GM21528 (cell line): Measurements from ENCODE around the gene COL1A2.

ENCODE experiments used
- ATAC-seq: cut with Tn5 transposase; IDR thresholded peaks from one replicate; pipeline ENCODE4 v1.9.1; 2021; ENCODE audit warnings: mild to moderate bottlenecking, moderate library complexity; ENCODE audit not compliant: unreplicated experiment, low FRiP score

The COL1A2 gene

DNA sequence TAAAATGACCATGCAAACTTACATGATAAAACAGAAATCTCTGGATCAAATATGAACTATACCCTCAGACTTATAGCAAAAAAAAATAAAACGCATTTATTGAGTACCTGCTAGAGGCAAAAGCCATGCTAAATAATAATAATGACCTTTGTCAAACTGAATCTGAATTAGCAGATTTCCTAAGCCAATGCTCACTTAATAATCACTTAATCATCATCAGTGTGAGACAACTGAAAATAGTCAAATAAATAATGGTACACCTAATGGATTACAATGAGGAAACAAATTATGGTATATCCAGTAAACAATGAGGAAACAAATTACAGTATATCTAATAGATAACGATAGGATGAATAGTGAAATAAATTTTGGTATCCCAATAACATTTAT lies 37.6 kb downstream of the COL1A2 start:
- ATAC-seq, result no peak

DNA sequence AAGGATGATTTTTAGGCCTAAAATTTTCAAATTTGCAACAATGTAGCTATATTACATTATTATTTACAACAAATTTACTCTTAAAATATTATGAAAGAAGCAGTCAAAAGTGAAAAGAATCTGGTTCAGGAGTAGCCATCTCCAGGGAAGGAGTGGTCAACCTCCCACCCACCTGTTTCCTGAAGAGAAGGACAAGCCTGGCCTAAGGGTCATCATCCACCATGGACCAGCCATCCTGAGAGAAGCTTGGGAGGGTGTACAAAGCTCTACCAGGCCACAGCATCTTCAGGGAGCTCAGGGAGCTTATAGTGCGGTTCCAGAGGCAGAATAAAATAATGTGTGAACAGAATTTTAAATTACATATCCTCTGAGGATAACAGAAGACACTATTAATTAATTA lies 38.1 kb downstream of the COL1A2 start:
- no peak for ATAC-seq

DNA sequence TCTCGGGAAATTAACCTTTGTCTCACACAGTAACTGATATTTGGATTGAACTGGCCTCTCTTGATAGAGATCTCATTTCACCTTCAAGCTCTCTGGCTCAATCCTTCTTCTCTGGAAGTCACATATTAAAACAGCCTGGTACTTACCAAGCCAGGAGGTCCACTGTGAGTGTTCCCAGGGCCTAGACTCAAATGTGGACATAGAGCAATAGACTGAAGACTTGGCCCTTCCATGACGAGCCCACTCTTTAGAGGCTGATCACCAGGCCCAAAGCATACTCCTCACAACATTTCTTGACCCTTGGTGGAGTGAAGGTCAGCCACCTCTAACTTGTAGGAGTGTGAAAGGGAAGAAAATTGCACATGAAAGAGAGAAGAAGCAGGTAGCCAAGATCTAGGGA lies 38.5 kb downstream of the COL1A2 start:
- no peak for ATAC-seq

GRCh38 chr7:94434042-94434441 lies 39.3 kb downstream of the COL1A2 start:
- no peak for ATAC-seq

DNA sequence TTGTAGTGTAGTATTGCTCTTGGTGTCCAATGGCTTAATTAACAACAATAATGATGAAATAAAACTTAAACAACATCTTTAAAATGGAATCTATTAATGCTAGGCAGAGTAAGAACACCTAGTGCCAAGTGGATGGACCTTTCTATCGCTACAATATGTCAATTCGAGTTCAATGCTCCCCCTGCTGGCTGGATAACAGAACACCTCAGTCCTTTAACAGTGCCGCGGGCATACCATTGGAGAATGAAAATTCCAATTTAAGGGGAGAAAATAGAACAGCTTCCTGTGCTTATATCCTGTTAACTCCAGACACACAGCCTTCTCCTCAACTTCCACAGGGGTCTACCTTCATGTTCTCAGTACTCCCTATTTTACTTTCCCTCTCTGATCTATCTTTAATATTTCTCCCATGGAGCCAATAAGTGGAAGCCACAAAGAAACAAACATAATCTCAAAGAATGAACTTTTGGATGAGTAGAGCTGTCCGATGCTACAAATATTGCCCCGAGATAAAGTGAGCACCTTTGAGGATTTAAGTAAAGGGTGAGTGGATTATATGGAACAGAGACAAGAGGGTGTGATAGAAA lies 41.4 kb downstream of the COL1A2 start:
- ATAC-seq, result peak; percentile 98

DNA sequence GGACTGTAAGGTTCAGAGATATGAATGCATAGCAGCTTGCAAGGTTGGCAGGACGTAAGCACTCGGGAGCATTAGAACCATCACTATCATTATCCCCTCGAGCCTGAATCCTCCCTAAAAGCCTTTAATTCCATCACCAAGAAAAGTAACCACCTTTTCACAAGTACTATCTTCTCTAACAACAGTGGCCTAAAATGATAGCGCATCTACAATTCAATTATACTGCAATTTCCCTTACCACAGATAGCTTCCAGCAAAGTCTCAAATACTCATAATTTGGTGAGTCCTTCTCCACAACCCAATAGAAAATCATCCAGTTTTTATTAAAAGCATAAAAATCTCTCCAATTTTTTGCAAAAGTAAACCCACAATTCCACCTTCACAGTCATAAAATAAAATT lies 42.0 kb downstream of the COL1A2 start:
- no peak for ATAC-seq

GRCh38 chr7:94439893-94440381 lies 45.2 kb downstream of the COL1A2 start:
- ATAC-seq, result no peak

- no peak for ATAC-seq
These were observed 45.9 kb downstream of the COL1A2 start for GRCh38 chr7:94440451-94441039.

- ATAC-seq, result no peak
These were observed 46.4 kb downstream of the COL1A2 start for GRCh38 chr7:94441138-94441537.

DNA sequence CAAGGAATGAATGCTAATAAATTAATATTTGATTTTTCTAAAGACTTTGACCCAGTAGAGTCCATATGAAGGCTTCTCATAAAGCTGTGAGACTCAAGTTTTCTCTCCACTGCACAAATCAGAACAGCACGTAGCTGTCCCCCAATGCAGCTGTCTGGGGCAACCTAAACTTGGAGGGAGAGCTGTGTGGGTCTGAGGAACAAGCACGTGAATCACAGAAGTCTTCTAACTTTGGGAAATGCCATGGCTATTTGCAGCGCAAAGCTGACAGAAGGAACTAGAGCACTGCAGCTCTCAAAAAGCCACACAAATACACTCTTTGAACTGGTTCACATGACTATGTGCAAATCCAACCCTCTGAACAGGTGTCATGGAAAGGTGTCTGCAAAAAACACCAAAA lies 47.9 kb downstream of the COL1A2 start:
- ATAC-seq, result no peak

DNA sequence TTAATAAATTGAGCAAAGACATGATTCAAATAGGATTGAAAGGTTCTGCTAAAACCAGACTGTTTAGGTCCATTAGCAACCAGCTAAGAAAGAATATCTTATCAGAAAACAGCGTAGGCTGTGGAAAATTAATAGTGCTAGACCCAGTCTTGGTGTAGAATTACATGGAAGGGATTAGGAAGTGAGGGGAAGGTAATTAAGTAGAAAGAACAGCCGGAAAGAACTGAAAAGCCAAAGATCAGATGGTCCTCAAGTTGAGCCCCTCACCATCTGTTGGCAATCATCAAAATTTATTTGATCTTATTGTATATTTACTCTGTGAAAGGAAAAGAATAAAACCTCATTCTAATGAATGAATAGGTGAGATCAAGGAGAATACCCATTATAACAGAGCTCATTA lies 50.1 kb downstream of the COL1A2 start:
- no peak for ATAC-seq

GRCh38 chr7:94445696-94446194 lies 51.0 kb downstream of the COL1A2 start:
- ATAC-seq, result no peak

GRCh38 chr7:94446308-94446707 lies 51.6 kb downstream of the COL1A2 start:
- no peak for ATAC-seq

- ATAC-seq, result no peak
These were observed 54.5 kb downstream of the COL1A2 start for GRCh38 chr7:94449151-94449725.

- no peak for ATAC-seq
These were observed 55.5 kb downstream of the COL1A2 start for GRCh38 chr7:94450044-94450697.

GRCh38 chr7:94451187-94451586 lies 56.5 kb downstream of the COL1A2 start:
- ATAC-seq, result no peak

DNA sequence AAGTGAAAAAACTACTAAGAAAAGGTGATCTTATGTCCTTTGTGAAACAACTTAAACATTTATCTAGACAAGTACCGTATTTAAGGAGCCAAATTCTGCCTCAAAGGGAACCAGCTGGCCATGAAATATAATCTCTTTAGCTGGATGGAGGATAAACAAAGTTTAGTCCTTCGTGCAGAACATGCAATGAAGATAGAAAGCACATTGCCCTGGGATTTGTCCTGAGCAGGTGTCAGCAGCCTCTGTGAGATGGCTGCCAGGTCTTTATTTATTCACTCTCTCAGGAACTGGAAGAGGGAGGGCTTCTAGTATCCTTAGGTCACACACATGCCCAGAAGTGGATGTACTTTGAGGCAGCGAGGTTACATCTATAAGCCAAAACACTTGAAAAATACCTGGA lies 57.5 kb downstream of the COL1A2 start:
- ATAC-seq, result no peak

- no peak for ATAC-seq
These were observed 59.2 kb downstream of the COL1A2 start for GRCh38 chr7:94453898-94454297.

DNA sequence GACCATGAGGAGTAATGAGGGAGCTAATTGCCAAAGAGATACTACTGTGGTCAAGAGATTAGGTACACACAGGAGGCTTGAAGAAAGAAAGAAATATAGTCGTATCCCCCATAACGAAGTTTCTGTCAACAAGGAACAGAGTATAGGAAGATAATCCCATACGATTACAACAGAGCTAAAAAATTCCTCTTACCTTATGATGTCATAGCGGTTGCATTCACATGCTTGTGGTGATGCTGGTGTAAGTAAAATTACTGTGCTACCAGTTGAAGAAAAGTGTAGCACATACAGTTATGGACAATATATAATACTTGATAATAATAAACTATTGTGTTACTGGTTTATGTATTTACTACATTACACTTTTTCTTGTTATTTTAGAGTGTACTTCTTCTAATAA lies 63.3 kb downstream of the COL1A2 start:
- no peak for ATAC-seq

GRCh38 chr7:94466516-94466915 lies 71.8 kb downstream of the COL1A2 start:
- ATAC-seq, result no peak

GRCh38 chr7:94471604-94472003 lies 76.9 kb downstream of the COL1A2 start:
- no peak for ATAC-seq

DNA sequence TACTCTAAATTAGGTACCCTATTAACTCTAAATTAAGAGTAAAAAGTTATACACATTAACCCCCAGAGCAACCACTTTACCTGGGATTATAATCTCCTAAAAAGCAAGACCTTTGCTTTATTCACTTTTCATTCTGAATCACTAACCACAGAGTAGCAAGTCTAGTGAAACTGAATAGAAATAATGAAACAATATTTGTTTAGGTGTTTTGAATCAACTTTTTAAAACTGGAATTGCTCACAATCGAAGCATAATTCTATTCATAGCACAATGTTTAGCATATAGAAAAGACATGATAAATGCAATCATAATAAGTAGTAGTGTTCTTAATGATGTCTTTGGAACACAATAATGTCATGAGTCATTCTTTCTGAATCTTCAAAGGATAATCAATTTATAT lies 77.9 kb downstream of the COL1A2 start:
- no peak for ATAC-seq
